ENCODE measurements around the gene PSMA7.

DNA sequence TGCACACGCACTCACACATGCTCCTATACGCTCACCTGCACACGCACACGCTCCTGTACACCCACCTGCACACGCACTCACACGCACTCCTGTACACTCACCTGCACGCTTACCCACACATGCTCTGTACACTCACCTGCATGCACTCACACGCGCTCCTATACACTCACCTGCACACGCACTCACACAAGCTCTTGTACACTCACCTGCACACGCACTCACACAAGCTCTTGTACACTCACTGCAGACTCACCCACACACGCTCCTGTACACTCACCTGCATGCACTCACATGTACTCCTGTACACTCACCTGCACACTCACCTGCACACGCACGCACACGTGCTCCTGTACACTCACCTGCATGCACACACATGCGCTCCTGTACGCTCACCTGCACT, 55.6 kb downstream of the PSMA7 start:
- TF ChIP-seq, protein P1, sequence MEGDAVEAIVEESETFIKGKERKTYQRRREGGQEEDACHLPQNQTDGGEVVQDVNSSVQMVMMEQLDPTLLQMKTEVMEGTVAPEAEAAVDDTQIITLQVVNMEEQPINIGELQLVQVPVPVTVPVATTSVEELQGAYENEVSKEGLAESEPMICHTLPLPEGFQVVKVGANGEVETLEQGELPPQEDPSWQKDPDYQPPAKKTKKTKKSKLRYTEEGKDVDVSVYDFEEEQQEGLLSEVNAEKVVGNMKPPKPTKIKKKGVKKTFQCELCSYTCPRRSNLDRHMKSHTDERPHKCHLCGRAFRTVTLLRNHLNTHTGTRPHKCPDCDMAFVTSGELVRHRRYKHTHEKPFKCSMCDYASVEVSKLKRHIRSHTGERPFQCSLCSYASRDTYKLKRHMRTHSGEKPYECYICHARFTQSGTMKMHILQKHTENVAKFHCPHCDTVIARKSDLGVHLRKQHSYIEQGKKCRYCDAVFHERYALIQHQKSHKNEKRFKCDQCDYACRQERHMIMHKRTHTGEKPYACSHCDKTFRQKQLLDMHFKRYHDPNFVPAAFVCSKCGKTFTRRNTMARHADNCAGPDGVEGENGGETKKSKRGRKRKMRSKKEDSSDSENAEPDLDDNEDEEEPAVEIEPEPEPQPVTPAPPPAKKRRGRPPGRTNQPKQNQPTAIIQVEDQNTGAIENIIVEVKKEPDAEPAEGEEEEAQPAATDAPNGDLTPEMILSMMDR (IDR thresholded peaks at IDR 0.05 in 4 of 5, conservative IDR thresholded peaks at IDR 0.05 in 1 of 5) = no peak
- no peak for TF ChIP-seq POLR2A (IDR thresholded peaks at IDR 0.05)

Data from gastrocnemius medialis (tissue), 4 donors.